OCI-LY3 (cell line): ENCODE results near the gene TRIO.

ENCODE experiments used
- CTCF ChIP-seq: fragments of 200-600, 300-600 bp; sonication (generic); IDR thresholded peaks from 2 replicates; pipeline ENCODE4 v1.5.1; 2014; ENCODE audit warnings: antibody characterized with exemption, low read length, low read depth
- EZH2phosphoT487 ChIP-seq: fragments of 200-600 bp; shearing (Covaris generic); IDR thresholded peaks from 2 replicates; pipeline ENCODE4 v1.6.1; 2018; ENCODE audit warnings: antibody characterized with exemption, mixed run types, low read depth

- TF ChIP-seq CTCF (no peak), EZH2phosphoT487 (no peak)
Observed at GRCh38 chr5:14222206-14222605, 79.1 kb downstream of the TRIO start.
